Activated CD4-positive, alpha-beta memory T cell treated with anti-CD3 and anti-CD28 coated beads for 36 hours (primary cell): ENCODE measurements around the gene RAD51B. TPM values are rescaled to one million over a fixed set of nuclear protein-coding genes. Genes with fewer than 3 reads are reported as not detected.

Experiments used
- CTCF ChIA-PET: fragments of 350-600 bp; sonication (Branson Sonifier 250); formaldehyde crosslinking; loops from one replicate; lab custom pipeline; 2021; ENCODE audit warnings: antibody characterized with exemption, inconsistent platforms; lab: Charles Lee
- POLR2A ChIA-PET: fragments of 350-600 bp; sonication (Branson Sonifier 250); formaldehyde crosslinking; loops from one replicate; lab custom pipeline; 2021; ENCODE audit warnings: antibody characterized with exemption; lab: Charles Lee
- DNase-seq: peaks from one replicate; pipeline ENCODE4 v3.0.0-alpha.2; 2020
- H3K27ac Mint-ChIP-seq: one replicate; pipeline ENCODE4 v1.8.0; 2021; ENCODE audit warnings: mixed read lengths
- H3K27me3 Mint-ChIP-seq: one replicate; pipeline ENCODE4 v1.8.0; 2021; ENCODE audit warnings: mixed read lengths
- H3K36me3 Mint-ChIP-seq: one replicate; pipeline ENCODE4 v1.8.0; 2021; ENCODE audit warnings: mixed read lengths
- H3K4me1 Mint-ChIP-seq: one replicate; pipeline ENCODE4 v1.8.0; 2021; ENCODE audit warnings: low read depth, mixed read lengths
- H3K4me3 Mint-ChIP-seq: one replicate; pipeline ENCODE4 v1.8.0; 2021; ENCODE audit warnings: mild to moderate bottlenecking, mixed read lengths
- H3K9me3 Mint-ChIP-seq: one replicate; pipeline ENCODE4 v1.8.0; 2021; ENCODE audit warnings: mixed read lengths
- intact Hi-C: fragments of 100-400 bp; cut with micrococcal nuclease; formaldehyde crosslinking; loops from one replicate; pipeline ENCODE4 v1.15.1; 2023
- total RNA-seq, 2 experiments: library from RNA; stranded (reverse); gene quantifications; one replicate each; pipeline ENCODE4 v1.2.3, GENCODE V29; 2021

Gene RAD51B
- total RNA-seq, 2 experiments from 2014 or later: 32.3 to 34.3 TPM

GRCh38 chr14:68550338-68550715 is 730.7 kb downstream of the RAD51B start:
- no peaks in the 10 kb centered on the region for H3K27me3 Mint-ChIP-seq
- no peaks in the 10 kb centered on the region for H3K4me1 Mint-ChIP-seq
- no peaks in the 10 kb centered on the region for H3K9me3 Mint-ChIP-seq
- CTCF ChIA-PET: no interaction called here
- no peak overlapping the region for H3K4me3 Mint-ChIP-seq
- DNase-seq: no peak
- no peaks in the 10 kb centered on the region for H3K36me3 Mint-ChIP-seq
- POLR2A ChIA-PET: no interaction called here
- no peak overlapping the region for H3K27ac Mint-ChIP-seq
- intact Hi-C loops: no loop called here

- Mint-ChIP-seq H3K27ac (no peak overlapping the region), H3K27me3 (no peaks in the 10 kb centered on the region), H3K4me3 (no peak overlapping the region), H3K36me3 (no peaks in the 10 kb centered on the region), H3K9me3 (no peaks in the 10 kb centered on the region), H3K4me1 (no peaks in the 10 kb centered on the region)
- POLR2A ChIA-PET: no interaction called here
- CTCF ChIA-PET: no interaction called here
- intact Hi-C loops: no loop called here
- DNase-seq: no peak
These were observed 731.6 kb downstream of the RAD51B start for GRCh38 chr14:68551045-68551683.

GRCh38 chr14:68552075-68552474 is 732.5 kb downstream of the RAD51B start:
- Mint-ChIP-seq H3K36me3 (no peaks in the 10 kb centered on the region), H3K4me3 (no peak overlapping the region), H3K27ac (no peak overlapping the region), H3K27me3 (no peaks in the 10 kb centered on the region), H3K4me1 (no peaks in the 10 kb centered on the region), H3K9me3 (no peaks in the 10 kb centered on the region)
- CTCF ChIA-PET: no interaction called here
- intact Hi-C loops: no loop called here
- POLR2A ChIA-PET: no interaction called here
- no peak for DNase-seq

- Mint-ChIP-seq H3K27ac (no peak overlapping the region), H3K36me3 (no peaks in the 10 kb centered on the region), H3K9me3 (no peaks in the 10 kb centered on the region), H3K4me3 (no peak overlapping the region), H3K4me1 (no peaks in the 10 kb centered on the region), H3K27me3 (no peaks in the 10 kb centered on the region)
- ChIA-PET CTCF (no interaction called here), POLR2A (no interaction called here)
- DNase-seq: no peak
- intact Hi-C loops: no loop called here
These were observed 733.0 kb downstream of the RAD51B start for GRCh38 chr14:68552602-68553001.

GRCh38 chr14:68553311-68553710 is 733.7 kb downstream of the RAD51B start:
- no peaks in the 10 kb centered on the region for H3K36me3 Mint-ChIP-seq
- ChIA-PET POLR2A (no interaction called here), CTCF (no interaction called here)
- no peak overlapping the region for H3K4me3 Mint-ChIP-seq
- H3K4me1 Mint-ChIP-seq: no peaks in the 10 kb centered on the region
- H3K9me3 Mint-ChIP-seq: no peaks in the 10 kb centered on the region
- no peak for DNase-seq
- no peak overlapping the region for H3K27ac Mint-ChIP-seq
- H3K27me3 Mint-ChIP-seq: no peaks in the 10 kb centered on the region
- intact Hi-C loops: no loop called here

GRCh38 chr14:68554231-68554630 is 734.7 kb downstream of the RAD51B start:
- H3K27me3 Mint-ChIP-seq: no peaks in the 10 kb centered on the region
- no peaks in the 10 kb centered on the region for H3K4me1 Mint-ChIP-seq
- H3K27ac Mint-ChIP-seq: no peak overlapping the region
- DNase-seq: no peak
- no peak overlapping the region for H3K4me3 Mint-ChIP-seq
- ChIA-PET POLR2A (no interaction called here), CTCF (interaction anchor here (1.1 kb wide), 1 partner anchor 620 kb away, joined by 4 read pairs; no protein-coding TSS in a partner anchor)
- no peaks in the 10 kb centered on the region for H3K9me3 Mint-ChIP-seq
- H3K36me3 Mint-ChIP-seq: no peaks in the 10 kb centered on the region
- intact Hi-C loops: no loop called here

GRCh38 chr14:68556253-68556652 is 736.7 kb downstream of the RAD51B start:
- Mint-ChIP-seq H3K9me3 (no peaks in the 10 kb centered on the region), H3K4me3 (no peak overlapping the region)
- CTCF ChIA-PET: interaction anchor here (0.7 kb wide), 1 partner anchor 232 kb away, joined by 3 read pairs; no protein-coding TSS in a partner anchor

GRCh38 chr14:68557648-68558047 is 738.1 kb downstream of the RAD51B start:
- Mint-ChIP-seq H3K4me3 (no peak overlapping the region), H3K9me3 (no peaks in the 10 kb centered on the region), H3K27ac (no peak overlapping the region), H3K27me3 (no peaks in the 10 kb centered on the region), H3K4me1 (no peaks in the 10 kb centered on the region), H3K36me3 (no peaks in the 10 kb centered on the region)
- intact Hi-C loops: no loop called here
- POLR2A ChIA-PET: no interaction called here
- no peak for DNase-seq
- CTCF ChIA-PET: no interaction called here

More at GRCh38 chr14:68556253-68556652, 736.7 kb downstream of the RAD51B start:
- Mint-ChIP-seq H3K4me1 (no peaks in the 10 kb centered on the region), H3K27ac (no peak overlapping the region), H3K36me3 (no peaks in the 10 kb centered on the region), H3K27me3 (no peaks in the 10 kb centered on the region)
- POLR2A ChIA-PET: no interaction called here
- DNase-seq: no peak
- intact Hi-C loops: no loop called here

- no peak overlapping the region for H3K4me3 Mint-ChIP-seq
- no peaks in the 10 kb centered on the region for H3K27me3 Mint-ChIP-seq
- H3K27ac Mint-ChIP-seq: no peak overlapping the region
- H3K36me3 Mint-ChIP-seq: no peaks in the 10 kb centered on the region
- ChIA-PET CTCF (no interaction called here), POLR2A (no interaction called here)
- intact Hi-C loops: no loop called here
- H3K9me3 Mint-ChIP-seq: no peaks in the 10 kb centered on the region
- H3K4me1 Mint-ChIP-seq: no peaks in the 10 kb centered on the region
- DNase-seq: no peak
These were observed 738.5 kb downstream of the RAD51B start for GRCh38 chr14:68558096-68558495.

GRCh38 chr14:68559949-68560348 is 740.4 kb downstream of the RAD51B start:
- Mint-ChIP-seq H3K9me3 (no peaks in the 10 kb centered on the region), H3K4me1 (peaks cover 6% of the 10 kb centered on the region)
- POLR2A ChIA-PET: no interaction called here

GRCh38 chr14:68561531-68562007 is 742.0 kb downstream of the RAD51B start:
- CTCF ChIA-PET: no interaction called here
- no peaks in the 10 kb centered on the region for H3K27me3 Mint-ChIP-seq
- no peak for DNase-seq
- H3K4me1 Mint-ChIP-seq: peaks cover 11% of the 10 kb centered on the region
- H3K9me3 Mint-ChIP-seq: no peaks in the 10 kb centered on the region
- POLR2A ChIA-PET: no interaction called here
- no peak overlapping the region for H3K27ac Mint-ChIP-seq
- intact Hi-C loops: no loop called here
- H3K4me3 Mint-ChIP-seq: no peak overlapping the region
- no peaks in the 10 kb centered on the region for H3K36me3 Mint-ChIP-seq

More at GRCh38 chr14:68559949-68560348, 740.4 kb downstream of the RAD51B start:
- no peak overlapping the region for H3K4me3 Mint-ChIP-seq
- H3K27me3 Mint-ChIP-seq: no peaks in the 10 kb centered on the region
- intact Hi-C loops: no loop called here
- no peaks in the 10 kb centered on the region for H3K36me3 Mint-ChIP-seq
- no peak for DNase-seq
- no peak overlapping the region for H3K27ac Mint-ChIP-seq
- CTCF ChIA-PET: no interaction called here

GRCh38 chr14:68562911-68563250 is 743.3 kb downstream of the RAD51B start:
- peaks cover 11% of the 10 kb centered on the region for H3K4me1 Mint-ChIP-seq
- intact Hi-C loops: no loop called here
- H3K4me3 Mint-ChIP-seq: no peak overlapping the region
- no peaks in the 10 kb centered on the region for H3K36me3 Mint-ChIP-seq
- H3K27me3 Mint-ChIP-seq: no peaks in the 10 kb centered on the region
- no peaks in the 10 kb centered on the region for H3K9me3 Mint-ChIP-seq
- POLR2A ChIA-PET: no interaction called here
- CTCF ChIA-PET: no interaction called here
- H3K27ac Mint-ChIP-seq: no peak overlapping the region
- DNase-seq: no peak
